Gastroesophageal sphincter (tissue), 4 donors: ENCODE data around the gene CDNF. TPM values are rescaled to one million over a fixed set of nuclear protein-coding genes. Genes with fewer than 3 reads are reported as not detected.

Experiments used
- ATAC-seq: fragments of 150-250 bp; one replicate; pipeline ENCODE4 v1.9.1; 2016; ENCODE audit warnings: mild to moderate bottlenecking, moderate library complexity
- H3K27ac ChIP-seq, 4 donors: fragments of 200-600 bp; sonication (generic) in 3 of 4; 1 replicate in 3 of 4; 2 replicates in 1 of 4; pipeline ENCODE4 v1.5.1; 2016 to 2019
- H3K27me3 ChIP-seq: fragments of 200-600 bp; sonication (generic); one replicate; pipeline ENCODE4 v1.5.1; 2019
- H3K36me3 ChIP-seq, 2 donors: fragments of 200-600 bp; sonication (generic); one replicate each; pipeline ENCODE4 v1.5.1; 2019; ENCODE audit warnings: control low read depth in 1 of 2
- H3K4me1 ChIP-seq, 3 donors: fragments of 200-600 bp; sonication (generic); 1 replicate in 2 of 3; 2 replicates in 1 of 3; pipeline ENCODE4 v1.5.1; 2016 to 2019; ENCODE audit warnings: control low read depth in 2 of 3
- H3K4me3 ChIP-seq, 2 donors: fragments of 200-600 bp; sonication (generic); one replicate each; pipeline ENCODE4 v1.5.1; 2019; ENCODE audit warnings: mild to moderate bottlenecking in 1 of 2, moderate library complexity in 1 of 2
- H3K9me3 ChIP-seq, 3 donors: fragments of 200-600 bp; sonication (generic); one replicate each; pipeline ENCODE4 v1.5.1; 2017 to 2019; ENCODE audit warnings: control low read depth in 2 of 3
- CTCF ChIP-seq, 4 experiments: fragments of 200-600 bp in 2 of 4; fragments of 450-650 bp in 2 of 4; sonication (generic) in 1 of 4; IDR thresholded peaks; one replicate each; pipeline ENCODE4 v1.5.1; 2017 to 2019; ENCODE audit warnings: antibody characterized with exemption in 4 of 4, mild to moderate bottlenecking in 2 of 4, moderate library complexity in 2 of 4
- EP300 ChIP-seq: sonication (generic); formaldehyde crosslinking; IDR thresholded peaks from one replicate; pipeline ENCODE4 v1.6.1; 2017; ENCODE audit warnings: antibody characterized with exemption, mild to moderate bottlenecking
- POLR2A ChIP-seq, 2 donors: fragments of 450-650 bp; IDR thresholded peaks; one replicate each; pipeline ENCODE4 v1.6.1; 2017; ENCODE audit warnings: antibody characterized with exemption in 2 of 2, mild to moderate bottlenecking in 2 of 2, moderate library complexity in 1 of 2
- POLR2AphosphoS5 ChIP-seq: sonication (generic); formaldehyde crosslinking; IDR thresholded peaks from one replicate; pipeline ENCODE4 v1.6.1; 2017; ENCODE audit warnings: antibody characterized with exemption
- WGBS, 2 donors: methylation state at CpG; one replicate each; pipeline ENCODE4 v1.1.5; 2018; ENCODE audit warnings: low coverage in 1 of 2; 5-methylcytosine and 5-hydroxymethylcytosine counted together
- total RNA-seq, 4 donors: library from RNA; depleted of rRNA; stranded (reverse); fragments of >200 nt; gene quantifications; one replicate each; pipeline ENCODE4 v1.1.0, GENCODE V29; 2016

Gene CDNF
- total RNA-seq, 4 donors from 2014 or later: 0.81 to 6.7 (median 2.3) TPM; not detected in 1

DNA sequence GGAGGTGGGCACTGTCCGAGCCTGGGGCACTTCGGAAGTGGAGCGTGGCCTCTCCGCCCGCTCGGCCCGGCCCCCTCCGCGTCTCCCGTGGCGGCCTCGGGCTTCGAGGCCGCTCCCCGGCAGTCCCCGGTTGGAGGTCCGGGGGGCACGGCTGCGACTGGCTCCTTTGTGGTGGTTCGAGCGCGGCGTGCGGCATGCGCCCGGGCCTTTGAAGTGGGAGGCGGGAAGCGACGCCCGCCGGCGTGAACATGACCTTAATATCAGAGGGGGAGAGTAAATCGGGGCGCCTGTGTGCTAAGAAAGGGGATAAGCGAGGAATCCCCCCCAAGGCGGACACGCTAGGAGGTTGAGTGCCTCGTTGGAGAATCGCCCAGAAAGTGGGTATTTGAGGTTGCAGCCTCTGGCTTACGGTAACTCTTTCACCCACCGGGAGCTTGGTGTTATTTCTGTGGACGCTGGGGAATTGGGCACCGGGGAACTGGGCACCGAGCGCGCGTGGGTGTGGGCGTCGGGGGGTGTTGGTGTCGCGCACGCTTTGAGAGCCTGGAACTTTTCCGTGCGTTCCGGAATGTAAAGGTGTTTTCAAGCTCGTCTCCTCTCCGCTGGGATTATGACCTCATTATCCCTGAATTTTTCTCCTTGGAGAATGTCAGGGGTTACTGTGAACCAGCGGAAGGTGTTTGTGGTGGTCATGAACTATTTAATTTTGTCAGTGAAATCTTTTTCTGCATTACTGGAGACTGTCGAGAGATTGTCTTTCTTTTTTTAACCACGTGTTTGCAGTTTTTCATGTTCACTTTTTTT lies 41.5 kb upstream of the CDNF start:
- Histone ChIP-seq H3K36me3 (no peaks in the 10 kb centered on the region), H3K27me3 (no peaks in the 10 kb centered on the region), H3K9me3 (no peaks in the 10 kb centered on the region), H3K27ac (peak overlapping the region; percentile 49 to 96 (median 94)), H3K4me1 (peaks cover 0 to 35% (median 8%) of the 10 kb centered on the region in 3 donors), H3K4me3 (peak overlapping the region; percentile 85 to 98)
- WGBS, 2 donors: 0% methylated on average over 1 to 22 of the region's 60 CpGs
- TF ChIP-seq POLR2A (IDR thresholded peaks at IDR 0.05) (no peak), CTCF (IDR thresholded peaks at IDR 0.05) (no peak), POLR2AphosphoS5 (no peak), EP300 (no peak)
- no peak for ATAC-seq

GRCh38 chr10:14878266-14879123 lies 40.7 kb upstream of the CDNF start, which contains the start of gene SUV39H2:
SUV39H2 (plus strand) TSS chr10:14878866; CDS start chr10:14878889, 23 bp downstream.
- Histone ChIP-seq H3K27ac (peak within 1 kb of the TSS; percentile 77 to 96 (median 94)), H3K27me3 (no peaks in the 10 kb centered on the region), H3K9me3 (no peaks in the 10 kb centered on the region), H3K36me3 (no peaks in the 10 kb centered on the region), H3K4me3 (peak within 1 kb of the TSS; percentile 85 to 98), H3K4me1 (peaks cover 0 to 35% (median 8%) of the 10 kb centered on the region in 3 donors)
- peak; percentile 97 for ATAC-seq
- whole genome bisulfite sequencing, 2 donors: no CpG with 5 or more reads among the region's 102 CpGs
- TF ChIP-seq POLR2AphosphoS5: peak; percentile 75
- peak in 1 of 4 experiments; percentile 39 for TF ChIP-seq CTCF (IDR thresholded peaks at IDR 0.05)
- no peak for TF ChIP-seq EP300
- peak; percentile 54 to 65 for TF ChIP-seq POLR2A (IDR thresholded peaks at IDR 0.05)

GRCh38 chr10:14876764-14877163 lies 38.9 kb upstream of the CDNF start:
- 81% methylated on average over 5 to 7 of the region's 9 CpGs for WGBS, 2 donors
- no peaks in the 10 kb centered on the region for H3K27me3 ChIP-seq
- peak overlapping the region in 3 of 4 donors; percentile 93 to 96 (median 94) for H3K27ac ChIP-seq
- no peaks in the 10 kb centered on the region for H3K36me3 ChIP-seq
- TF ChIP-seq EP300: no peak
- no peak for TF ChIP-seq POLR2AphosphoS5
- TF ChIP-seq CTCF (IDR thresholded peaks at IDR 0.05): no peak
- no peak for TF ChIP-seq POLR2A (IDR thresholded peaks at IDR 0.05)
- ATAC-seq: no peak
- no peaks in the 10 kb centered on the region for H3K9me3 ChIP-seq
- no peak overlapping the region for H3K4me3 ChIP-seq
- peaks cover 0 to 35% (median 8%) of the 10 kb centered on the region in 3 donors for H3K4me1 ChIP-seq

DNA sequence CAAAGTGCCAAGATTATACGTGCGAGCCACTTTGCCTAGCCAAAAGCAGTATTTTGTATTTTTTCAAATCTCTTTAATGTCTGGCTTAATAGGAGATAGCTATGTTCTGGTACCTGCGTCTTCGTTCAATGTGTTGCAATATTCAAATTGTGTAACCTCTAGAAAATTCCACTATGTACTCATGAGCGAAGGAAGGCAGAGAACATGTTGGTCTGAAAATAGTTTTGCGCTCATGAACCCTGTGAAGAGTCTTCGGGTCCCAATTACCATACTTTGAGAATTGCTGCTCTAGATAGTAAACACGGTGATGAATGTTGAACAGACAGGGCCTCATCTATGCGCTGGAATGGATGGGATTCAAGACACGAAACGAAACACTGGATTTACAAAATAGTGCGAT lies 38.1 kb upstream of the CDNF start:
- H3K9me3 ChIP-seq: no peaks in the 10 kb centered on the region
- H3K4me3 ChIP-seq: no peak overlapping the region
- H3K4me1 ChIP-seq: peaks cover 0 to 35% (median 8%) of the 10 kb centered on the region in 3 donors
- no peak for ATAC-seq
- no peaks in the 10 kb centered on the region for H3K27me3 ChIP-seq
- no peaks in the 10 kb centered on the region for H3K36me3 ChIP-seq
- no peak overlapping the region for H3K27ac ChIP-seq
- no peak for TF ChIP-seq POLR2A (IDR thresholded peaks at IDR 0.05)
- no peak for TF ChIP-seq EP300
- no peak for TF ChIP-seq POLR2AphosphoS5
- TF ChIP-seq CTCF (IDR thresholded peaks at IDR 0.05): no peak
- WGBS, 2 donors: 88% methylated on average over 5 to 12 of the region's 12 CpGs
